Measurements from ENCODE around the gene FAM110D.

The FAM110D gene

DNA sequence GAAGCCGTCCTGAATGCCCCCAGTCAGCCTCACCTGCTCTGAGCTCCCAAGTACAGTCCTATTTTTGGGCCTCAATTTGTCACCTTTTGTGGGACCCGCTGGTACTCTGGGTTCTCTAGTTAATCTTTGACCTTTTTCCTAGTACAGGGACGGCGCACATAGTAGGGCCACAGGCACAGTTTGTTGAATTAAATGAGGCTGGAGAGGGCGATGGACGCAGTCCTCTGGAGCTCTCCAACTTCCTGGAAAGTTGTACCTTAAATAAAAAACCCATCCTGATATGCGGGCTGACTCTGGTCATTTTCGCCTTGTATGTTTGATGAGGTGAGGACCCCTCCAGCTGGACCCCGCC, 4.8 kb downstream of the FAM110D start:
- DNase-seq (ENCODE audit: low spot score): no peak

DNA sequence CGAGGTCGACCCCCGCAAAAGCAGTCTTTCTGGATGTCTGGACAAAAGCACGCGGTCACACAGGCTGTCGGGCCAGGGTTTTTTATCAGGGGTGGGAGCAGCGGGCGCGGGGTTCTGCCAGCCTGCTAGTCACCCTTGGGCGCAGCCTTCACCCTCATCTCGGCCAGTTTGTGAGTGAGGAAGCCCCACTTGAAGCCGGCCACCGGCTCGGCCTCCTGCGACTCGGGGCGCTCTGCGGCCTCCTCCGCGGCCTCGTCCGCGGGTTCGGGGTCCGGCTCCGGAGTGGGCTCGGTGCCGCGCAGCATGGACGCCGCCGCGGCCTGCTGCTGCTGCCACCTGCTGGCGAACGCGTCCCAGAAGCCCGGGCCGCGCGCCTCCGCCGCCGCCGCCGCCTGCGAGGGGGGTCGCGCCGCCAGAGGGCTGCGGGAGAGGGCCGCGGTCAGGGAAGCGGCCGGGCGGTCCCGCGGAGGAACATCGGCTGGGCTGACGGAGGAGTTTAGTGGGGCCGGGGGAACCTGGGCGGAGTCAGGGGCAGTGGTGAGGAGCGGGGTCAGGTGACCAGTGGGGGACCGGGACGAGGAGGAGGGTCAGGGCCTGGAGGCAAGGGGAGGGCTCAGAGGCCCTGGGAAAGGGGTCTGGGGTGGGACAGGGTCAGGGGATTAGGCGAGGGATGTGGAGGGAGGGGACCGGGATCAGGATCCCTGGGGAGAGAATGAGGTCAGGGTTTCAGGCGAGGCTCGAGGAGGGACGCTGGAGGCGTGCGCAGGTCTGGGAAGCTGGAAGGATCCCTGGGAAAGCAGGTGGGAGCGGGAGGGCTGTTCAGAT, 5.4 kb downstream of the FAM110D start:
- DNase-seq (ENCODE audit: low spot score): peak; percentile 31

DNA sequence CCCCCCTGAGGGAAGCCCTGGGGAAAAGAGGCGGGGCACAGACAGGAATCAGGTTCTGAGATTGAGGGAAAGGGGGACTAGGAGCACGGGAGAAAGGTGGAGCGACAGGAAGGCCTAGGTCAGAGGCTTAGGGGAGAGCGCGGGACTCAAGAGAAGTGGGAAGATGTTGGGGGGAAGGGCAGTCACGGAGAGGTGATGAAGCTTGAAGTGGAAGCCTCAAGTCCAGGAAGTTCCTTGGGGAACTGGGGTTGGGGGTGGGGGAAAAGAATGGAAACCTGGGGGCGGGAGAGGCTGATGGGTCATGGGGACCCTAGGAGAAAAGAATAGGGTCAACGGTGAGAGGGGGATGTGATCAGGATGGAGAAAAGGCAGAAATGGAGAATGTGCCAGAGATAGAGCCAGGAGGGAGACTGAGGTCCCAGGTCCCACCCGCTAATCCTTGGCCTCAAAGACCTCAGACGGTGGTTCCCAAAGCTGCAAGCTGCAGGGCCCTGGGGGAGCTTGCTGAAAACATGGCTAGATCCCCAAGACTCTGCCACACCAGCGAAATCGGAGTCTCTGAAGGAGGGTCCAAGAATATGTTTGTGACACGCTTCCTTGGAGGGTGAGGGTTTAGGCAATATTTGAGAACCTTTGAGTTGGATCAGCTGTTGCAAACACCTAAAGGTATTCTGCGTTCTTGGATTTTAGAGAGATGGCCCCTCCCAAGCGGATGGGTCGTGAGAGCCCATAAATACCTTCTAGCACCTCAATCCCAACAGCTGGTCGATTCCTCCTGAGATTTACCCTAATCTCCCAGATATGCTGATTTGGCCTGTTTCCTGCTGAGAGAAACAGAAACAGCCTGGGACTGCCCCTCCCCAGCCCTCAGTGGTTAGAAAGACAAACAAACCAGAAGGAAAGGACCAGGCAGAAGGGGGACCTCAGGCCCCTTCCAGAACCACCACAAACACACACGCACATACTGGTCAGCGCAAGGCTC, 6.3 kb downstream of the FAM110D start:
- no peak for DNase-seq (ENCODE audit: low spot score)

DNA sequence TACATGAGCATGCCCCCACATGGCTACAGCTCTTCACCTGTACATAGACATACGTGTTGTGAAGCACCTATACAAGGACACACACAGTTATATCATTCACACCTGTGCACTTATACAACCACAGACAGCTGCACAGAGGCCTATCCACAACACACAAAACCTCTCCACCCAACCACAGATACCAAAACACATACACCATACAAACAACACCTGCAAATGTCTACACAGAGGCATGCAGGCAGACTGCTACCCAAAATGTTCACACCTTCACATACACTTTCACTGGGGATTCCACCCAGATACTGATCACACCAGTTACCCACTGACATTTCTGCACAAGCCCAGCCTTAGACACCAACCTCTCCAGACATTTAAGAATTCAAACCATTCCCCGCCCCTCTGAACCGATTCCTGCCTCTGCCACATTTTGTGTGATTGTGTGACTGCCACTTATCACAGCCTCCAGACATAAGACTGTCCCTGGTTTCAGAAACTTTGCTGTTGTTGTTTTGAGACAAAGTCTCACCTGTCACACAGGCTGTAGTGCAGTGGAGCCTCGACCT, 7.9 kb downstream of the FAM110D start:
- DNase-seq (ENCODE audit: low spot score): no peak

DNA sequence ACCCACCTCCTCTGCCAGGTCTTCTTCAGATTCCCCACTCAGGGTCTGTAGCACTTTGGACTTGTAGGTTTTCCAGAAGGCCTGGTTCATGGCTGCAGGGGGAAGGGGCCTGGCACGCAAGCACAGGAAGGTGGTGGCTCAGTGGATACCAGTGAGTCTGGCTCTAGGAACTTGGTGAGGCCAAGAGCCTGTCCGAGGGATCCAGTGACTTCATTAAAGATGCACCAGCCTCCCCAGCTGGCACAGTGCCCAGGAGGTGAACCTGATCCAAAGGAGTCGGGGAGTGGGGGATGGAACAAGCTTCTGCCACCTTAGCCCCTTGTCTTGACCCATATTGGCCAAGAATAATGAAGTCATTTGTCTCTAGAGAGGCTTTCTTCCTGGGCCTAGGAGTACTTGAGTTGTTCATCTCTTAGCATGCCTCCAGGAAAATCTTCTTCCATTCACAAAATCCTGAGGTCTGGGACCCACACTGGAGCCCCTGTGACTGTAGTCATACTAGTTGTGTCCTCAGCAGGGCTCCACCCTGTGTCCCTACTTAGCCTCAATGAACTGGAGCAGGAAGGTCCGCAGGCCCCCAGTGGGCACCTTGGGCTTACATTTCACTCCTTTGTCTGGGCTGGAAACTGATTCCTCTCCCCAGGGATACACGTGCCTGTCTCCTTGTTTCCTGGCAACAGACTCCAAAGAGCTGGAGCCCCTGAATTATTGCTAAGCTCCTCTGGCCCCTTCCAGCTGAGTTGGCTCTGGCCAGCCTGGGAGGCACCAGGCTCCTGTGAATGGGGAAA, 9.7 kb downstream of the FAM110D start, which contains the start of gene C1orf232:
C1orf232 (minus strand) TSS at position 554 of the 788 bp plus-strand sequence; CDS start at position 90, 464 bp downstream.
- no peak for DNase-seq (ENCODE audit: low spot score)

DNA sequence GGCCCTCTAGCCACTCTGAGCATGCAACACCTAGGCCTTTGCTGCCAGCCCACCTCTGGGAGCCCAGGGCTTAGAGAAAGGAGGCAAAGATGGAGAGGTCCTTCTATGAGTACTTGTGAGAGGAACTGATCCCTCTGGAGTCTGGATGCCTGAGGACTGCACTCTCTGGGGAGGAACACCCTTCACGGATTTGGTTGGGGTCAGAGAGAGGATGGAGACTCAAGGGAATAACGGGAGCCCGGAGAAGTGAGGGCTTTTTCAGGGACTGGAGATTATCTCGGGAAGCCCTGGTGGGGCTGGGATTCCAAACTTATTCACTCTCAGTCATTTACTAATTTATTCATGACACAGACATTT, 10.3 kb downstream of the FAM110D start:
- no peak for DNase-seq (ENCODE audit: low spot score)

DNA sequence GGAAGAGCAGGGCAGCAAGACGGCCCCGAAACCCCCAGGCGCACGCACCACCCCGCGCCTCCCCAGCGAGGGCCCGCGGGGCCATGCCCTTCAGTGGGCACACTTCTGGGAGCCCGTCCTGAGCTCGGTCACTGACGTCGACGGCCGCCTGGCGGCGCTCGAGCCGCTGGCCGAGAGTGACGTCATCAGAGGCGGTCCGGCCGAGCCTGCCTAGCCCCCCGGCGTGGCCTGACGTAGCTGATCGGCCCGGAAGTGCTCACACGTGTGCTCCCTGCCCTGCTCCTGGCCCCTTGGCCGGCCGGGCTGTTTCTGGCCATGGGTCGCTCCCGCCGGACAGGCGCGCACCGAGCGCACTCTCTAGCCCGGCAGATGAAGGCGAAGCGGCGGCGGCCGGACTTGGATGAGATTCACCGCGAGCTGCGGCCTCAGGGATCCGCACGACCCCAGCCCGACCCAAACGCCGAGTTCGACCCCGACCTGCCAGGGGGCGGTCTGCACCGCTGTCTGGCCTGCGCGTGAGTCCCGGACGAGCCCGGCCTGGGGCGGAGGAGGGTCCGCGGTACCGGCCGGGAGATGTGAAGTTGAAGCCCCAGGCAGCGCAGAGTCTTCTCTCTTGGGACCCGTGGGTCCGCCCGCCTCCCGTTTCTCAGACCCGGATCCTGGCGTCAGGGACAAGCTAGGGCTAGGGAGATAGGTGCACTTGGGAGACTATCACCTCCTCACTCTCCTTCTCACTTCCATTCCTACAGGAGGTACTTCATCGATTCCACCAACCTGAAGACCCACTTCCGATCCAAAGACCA, 11.0 kb downstream of the FAM110D start, which contains the start of gene ZNF593:
ZNF593 (plus strand) TSS at position 240 of the 803 bp plus-strand sequence; CDS start at position 316, 76 bp downstream.
- DNase-seq (ENCODE audit: low spot score): peak; percentile 83

DNA sequence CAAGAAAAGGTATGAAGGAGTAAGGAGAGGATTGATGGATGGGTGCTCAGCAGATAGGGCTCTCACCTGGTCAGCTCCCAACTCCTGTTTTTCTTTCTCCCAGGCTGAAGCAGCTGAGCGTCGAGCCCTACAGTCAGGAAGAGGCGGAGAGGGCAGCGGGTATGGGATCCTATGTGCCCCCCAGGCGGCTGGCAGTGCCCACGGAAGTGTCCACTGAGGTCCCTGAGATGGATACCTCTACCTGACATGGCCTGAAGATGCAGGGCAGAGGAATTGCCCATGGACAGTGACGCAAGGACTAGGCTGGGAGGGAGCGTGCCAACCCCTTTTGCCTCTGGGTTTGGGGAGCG, 11.6 kb downstream of the FAM110D start:
- DNase-seq (ENCODE audit: low spot score): no peak

DNA sequence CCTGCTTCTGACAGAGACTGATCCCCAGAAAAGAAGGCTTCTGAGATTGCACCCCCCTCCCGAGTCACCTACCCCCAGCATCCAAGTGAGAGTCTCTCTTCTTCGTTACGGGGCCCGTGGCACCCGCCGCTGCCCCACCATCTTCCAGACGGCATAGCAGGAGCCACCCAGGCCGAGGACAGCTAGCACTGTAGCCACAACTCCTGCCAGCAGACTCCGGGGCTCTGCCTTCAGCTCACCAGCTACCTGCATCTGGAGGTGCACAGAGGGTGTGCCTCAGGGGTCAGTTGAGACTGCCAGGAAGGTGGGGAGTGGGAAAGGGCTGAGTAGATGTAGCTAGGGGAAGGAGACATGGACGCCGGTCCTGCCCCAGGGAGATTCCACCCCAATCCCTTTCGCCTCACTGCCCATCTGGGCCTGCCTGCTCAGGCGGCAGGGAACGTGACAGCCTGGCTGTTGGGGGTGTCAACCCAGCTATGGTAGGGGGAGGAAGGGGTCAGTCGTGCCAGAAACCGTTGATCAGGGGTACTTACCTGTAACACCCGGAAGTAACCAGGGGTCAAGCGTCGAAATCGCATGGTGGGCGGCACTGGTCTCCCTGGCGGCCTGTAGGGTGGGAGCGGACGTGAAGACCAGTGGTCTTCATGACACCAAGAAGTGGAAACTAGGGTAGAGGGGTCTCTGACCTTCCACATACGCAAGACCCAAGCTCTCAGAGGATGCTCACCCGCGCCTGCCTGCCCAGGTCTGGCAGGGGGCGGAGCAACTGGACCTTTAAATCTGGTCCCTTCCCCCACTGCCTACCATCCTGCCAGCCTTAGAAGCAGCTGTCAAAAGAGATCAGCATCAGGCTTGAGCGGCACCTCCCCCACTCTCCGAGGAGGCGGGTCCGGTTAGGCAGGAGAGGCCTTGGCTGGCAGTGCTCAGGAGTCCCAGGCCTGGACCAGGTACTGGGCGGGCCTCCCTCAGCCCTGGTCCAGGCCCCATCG, 12.5 kb downstream of the FAM110D start, which contains the start of gene ZNF593OS:
ZNF593OS (minus strand) TSS at position 749 of the 989 bp plus-strand sequence; CDS start at position 578, 171 bp downstream.
- no peak for DNase-seq (ENCODE audit: low spot score)

DNA sequence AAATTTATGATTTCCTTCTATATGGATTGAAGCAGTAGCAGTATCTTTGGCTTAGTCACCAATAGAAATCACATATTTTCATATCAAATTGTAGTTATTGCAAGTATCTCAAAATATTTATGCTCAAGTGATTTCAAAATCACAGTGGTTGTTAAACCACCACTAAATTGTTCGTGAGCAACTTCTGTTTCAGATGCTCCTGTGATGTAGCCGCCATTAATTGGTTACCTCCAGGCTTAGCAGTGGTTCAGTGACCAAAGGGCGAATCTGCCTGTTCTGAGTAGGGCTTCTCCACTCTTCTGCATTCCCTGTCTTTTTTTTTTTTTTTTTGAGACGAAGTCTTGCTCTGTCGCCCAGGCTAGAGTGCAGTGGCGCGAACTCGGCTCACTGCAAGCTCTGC, 16.5 kb downstream of the FAM110D start:
- DNase-seq (ENCODE audit: low spot score): no peak

DNA sequence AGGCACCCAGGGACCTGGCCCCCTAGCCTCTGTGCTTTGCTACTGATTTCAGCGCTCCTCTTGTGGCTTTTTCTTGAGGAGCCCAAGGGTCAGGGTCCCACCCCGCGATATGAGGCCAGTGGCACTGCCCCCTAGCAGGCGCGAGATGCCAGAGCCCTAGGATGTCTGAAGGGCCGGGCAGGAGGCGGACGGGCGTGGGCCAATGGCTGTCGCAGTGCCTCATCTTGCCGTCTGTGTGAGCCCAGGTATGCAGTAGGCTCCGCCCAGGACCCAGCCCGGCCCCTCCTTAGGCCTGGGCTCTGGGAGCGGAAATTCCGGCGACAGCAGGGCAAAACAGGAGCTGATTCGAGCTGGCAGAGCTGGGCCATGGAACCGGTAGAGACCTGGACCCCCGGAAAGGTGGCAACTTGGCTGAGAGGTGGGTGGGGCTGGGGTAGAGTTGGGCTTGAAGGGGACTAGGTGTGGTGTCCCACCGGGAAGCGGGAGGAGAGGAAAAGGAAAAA, 18.4 kb downstream of the FAM110D start, which contains the start of gene CNKSR1:
CNKSR1 (plus strand) TSS at position 310 of the 503 bp plus-strand sequence; CDS start at position 367, 57 bp downstream.
- DNase-seq (ENCODE audit: low spot score): no peak

DNA sequence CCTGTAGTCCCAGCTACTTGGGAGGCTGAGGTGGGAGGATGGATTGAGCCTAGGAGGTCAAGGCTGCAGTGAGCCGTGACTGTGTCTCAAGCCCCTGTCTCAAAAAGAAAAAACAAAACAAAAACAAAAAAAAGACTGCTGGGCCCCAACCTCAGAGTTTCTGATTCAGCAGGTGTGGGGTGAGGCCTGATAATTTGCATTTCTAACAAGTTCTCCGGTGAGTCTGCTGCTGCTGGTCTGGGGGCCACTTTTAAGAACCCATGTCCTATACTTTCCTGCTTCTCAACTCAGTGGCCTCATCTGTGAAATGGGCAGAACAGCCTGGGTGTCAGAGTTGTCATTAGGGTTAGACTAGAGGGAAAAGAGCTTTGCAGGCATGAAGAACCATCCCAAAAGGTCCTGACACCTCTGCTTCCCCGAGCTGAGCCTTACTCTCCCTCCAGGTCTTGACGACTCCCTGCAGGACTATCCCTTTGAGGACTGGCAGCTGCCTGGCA, 21.2 kb downstream of the FAM110D start:
- no peak for DNase-seq (ENCODE audit: low spot score)

DNA sequence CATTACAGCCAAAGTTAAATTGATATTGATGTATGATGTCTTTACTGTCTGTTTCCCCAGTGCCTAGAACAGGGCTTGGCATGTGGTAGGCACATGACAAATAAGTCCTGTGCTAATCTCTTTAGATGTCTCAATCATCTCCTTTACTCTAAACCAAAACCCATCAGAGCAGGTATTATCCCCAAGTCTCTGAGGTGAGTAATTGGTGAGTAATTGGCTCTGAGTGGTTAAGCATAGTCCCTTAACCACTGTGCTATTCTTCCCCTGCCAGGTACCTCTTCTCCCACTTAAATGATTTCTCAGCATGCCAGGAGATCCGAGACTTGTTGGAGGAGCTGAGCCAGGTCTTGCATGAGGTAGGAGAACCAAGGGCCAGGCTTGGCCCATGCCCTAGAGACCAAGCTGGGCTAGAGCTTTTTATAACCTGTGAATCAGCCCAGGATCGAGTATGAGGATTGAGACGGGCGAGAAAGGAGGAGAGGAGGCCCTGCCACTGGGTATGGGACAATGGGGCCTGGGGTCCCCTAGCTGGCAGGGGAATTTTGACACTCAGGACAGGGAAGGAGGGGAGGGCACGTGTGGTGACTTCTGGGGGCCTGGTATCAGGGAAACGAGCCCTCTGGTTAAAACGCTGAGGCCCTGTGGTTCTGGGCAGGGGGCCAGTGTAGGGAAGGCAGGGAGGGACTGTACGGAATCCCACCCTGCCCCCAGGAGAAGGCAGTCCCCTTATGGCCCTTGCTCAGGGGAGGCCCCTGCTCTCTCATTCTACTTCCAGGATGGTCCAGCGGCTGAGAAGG, 22.9 kb downstream of the FAM110D start:
- no peak for DNase-seq (ENCODE audit: low spot score)

DNA sequence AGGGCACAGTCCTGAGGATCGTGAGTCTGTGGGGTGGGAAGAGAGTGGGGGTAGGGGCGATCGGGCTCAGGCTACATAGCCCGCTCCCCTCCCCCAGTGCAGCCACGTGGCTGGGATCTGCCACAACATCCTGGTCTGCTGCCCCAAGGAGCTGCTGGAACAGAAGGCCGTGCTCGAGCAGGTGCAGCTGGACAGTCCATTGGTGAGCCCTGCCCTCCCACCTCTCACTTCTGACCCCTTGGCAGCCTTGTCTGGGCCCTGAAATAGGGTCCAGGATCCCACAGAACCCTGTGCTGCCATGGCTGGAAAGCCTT, 23.5 kb downstream of the FAM110D start:
- DNase-seq (ENCODE audit: low spot score): no peak

DNA sequence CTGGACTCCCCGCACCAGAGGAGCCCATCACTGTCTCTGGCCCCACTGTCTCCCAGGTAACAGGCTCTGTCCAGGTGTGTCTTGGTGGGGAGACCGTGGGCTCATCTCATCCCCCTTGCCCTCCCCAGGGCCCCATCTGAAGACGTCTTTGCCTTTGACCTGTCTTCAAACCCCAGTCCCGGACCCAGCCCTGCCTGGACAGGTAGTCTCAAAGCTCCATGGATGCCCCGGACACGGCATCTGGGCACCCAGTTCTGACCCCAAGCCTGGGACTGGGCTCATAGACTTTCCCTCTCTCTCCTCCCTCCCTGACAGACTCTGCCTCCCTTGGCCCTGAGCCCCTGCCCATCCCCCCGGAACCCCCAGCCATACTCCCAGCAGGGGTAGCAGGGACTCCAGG, 25.2 kb downstream of the FAM110D start:
- no peak for DNase-seq (ENCODE audit: low spot score)

DNA sequence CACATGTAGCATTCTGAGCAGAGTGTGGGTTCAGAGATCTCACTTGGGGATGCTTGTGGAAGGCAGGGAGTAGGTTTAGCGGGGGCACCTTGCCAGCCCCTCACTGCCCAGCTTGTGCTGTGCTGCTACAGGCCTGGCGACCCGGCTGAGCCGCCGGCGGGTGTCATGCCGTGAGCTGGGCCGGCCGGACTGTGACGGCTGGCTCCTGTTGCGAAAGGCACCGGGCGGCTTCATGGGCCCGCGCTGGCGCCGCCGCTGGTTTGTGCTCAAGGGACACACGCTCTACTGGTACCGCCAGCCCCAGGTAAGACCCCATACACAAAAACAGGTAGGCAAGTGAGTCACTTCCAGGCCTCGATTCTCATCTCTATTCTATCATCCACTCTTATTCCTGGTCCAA, 26.0 kb downstream of the FAM110D start:
- no peak for DNase-seq (ENCODE audit: low spot score)

DNA sequence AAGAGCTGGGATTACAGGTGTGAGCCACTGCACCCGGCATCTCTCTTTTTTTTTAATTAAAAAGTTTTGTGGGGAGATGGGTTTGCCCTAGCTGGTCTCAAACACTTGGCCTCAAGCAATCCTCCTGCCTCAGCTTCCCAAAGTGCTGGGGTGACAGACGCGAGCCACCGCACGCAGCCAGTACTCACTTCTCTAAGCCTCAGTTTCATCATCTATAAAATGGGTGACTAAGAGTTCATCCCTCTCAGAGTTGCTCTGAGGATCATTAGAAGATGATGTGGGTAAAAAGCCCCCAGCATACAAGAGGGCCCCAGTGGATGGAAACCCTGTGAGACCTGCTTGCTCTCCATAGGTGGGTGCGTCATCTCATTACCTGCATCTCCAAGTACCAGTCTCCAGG, 29.0 kb downstream of the FAM110D start:
- no peak for DNase-seq (ENCODE audit: low spot score)

DNA sequence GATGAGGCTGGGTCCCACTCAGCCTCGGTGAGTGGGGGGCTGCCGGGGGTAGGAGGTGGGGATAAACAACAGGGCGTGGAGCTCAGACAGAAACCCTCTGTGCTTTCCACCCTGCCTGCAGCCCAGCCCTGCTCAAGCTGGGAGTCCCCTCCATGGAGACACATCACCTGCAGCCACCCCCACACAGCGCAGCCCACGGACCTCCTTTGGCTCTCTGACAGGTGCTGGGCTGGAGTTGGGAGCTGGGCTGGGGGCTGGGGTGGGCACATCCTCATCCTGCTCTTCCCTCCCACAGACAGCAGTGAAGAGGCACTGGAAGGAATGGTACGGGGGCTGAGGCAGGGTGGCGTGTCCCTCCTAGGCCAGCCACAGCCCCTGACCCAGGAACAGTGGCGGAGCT, 29.6 kb downstream of the FAM110D start:
- no peak for DNase-seq (ENCODE audit: low spot score)
